ENCODE measurements around the gene WDR93.

WDR93 gene

DNA sequence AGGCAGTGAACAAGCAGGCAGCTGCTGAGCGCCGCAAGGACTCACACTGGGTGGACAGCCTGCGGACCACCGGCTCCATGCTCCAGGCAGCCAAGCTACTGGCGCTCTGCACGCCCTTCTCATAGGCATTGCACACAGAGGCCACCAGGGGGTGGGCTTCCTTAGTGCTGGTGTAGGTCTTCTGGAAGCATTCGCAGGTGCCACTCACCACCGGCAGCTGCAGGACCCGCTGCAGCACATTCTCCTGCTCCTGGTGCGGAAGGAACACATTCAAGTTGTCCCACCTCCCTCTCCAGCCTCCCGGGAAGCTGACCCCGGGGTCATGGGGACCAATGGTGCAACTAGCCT is 17.5 kb upstream of the WDR93 start:
- TF ChIP-seq, protein P1, sequence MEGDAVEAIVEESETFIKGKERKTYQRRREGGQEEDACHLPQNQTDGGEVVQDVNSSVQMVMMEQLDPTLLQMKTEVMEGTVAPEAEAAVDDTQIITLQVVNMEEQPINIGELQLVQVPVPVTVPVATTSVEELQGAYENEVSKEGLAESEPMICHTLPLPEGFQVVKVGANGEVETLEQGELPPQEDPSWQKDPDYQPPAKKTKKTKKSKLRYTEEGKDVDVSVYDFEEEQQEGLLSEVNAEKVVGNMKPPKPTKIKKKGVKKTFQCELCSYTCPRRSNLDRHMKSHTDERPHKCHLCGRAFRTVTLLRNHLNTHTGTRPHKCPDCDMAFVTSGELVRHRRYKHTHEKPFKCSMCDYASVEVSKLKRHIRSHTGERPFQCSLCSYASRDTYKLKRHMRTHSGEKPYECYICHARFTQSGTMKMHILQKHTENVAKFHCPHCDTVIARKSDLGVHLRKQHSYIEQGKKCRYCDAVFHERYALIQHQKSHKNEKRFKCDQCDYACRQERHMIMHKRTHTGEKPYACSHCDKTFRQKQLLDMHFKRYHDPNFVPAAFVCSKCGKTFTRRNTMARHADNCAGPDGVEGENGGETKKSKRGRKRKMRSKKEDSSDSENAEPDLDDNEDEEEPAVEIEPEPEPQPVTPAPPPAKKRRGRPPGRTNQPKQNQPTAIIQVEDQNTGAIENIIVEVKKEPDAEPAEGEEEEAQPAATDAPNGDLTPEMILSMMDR (IDR thresholded peaks at IDR 0.05; ENCODE audit: borderline replicate concordance, insufficient read depth, low read depth, low read length) = peak; percentile 74
- H3K4me3 ChIP-seq (ENCODE audit: low read depth, low read length) = no peak overlapping the region

DNA sequence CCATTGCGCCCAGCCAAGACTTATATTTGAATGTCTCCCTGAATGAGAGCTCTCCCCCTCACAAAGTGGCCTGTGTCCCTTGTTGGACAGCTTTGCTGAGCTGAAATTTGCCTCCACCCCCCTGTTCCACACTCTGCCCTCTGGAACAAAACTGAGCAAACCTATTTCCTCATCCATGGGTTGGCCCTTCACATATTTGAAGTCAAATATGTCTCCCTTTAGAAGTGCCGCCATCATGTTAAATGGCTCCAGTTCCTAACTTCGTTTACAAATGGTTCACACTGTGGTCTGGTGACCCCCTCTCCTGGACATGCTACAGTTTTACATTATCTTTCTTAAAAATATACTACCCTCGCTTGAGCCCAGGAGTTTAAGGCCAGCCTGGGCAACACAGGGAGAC is 16.1 kb upstream of the WDR93 start:
- no peak overlapping the region for H3K4me3 ChIP-seq (ENCODE audit: low read depth, low read length)
- TF ChIP-seq, protein P1 (IDR thresholded peaks at IDR 0.05; ENCODE audit: borderline replicate concordance, insufficient read depth, low read depth, low read length) = no peak

DNA sequence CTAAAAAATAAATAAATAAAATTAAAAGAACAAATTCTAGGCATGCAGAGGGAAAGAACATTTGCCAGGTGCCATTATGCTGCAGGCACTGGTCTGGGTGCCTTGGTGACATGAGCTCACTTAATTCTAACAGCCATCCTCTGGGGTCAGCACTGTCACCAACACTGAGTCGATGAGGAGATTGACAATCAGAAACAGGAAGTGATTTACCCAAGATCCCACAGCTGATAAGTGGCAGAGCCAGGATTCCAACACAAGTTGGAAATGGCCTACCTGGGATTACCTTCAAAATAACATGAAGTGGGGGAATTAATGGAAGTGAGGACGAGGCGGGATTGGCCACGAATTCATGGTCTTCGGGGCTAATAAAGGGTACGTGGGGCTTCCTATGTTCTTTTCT is 15.0 kb upstream of the WDR93 start:
- TF ChIP-seq, protein P1 (IDR thresholded peaks at IDR 0.05; ENCODE audit: borderline replicate concordance, insufficient read depth, low read depth, low read length) = no peak
- no peak overlapping the region for H3K4me3 ChIP-seq (ENCODE audit: low read depth, low read length)

DNA sequence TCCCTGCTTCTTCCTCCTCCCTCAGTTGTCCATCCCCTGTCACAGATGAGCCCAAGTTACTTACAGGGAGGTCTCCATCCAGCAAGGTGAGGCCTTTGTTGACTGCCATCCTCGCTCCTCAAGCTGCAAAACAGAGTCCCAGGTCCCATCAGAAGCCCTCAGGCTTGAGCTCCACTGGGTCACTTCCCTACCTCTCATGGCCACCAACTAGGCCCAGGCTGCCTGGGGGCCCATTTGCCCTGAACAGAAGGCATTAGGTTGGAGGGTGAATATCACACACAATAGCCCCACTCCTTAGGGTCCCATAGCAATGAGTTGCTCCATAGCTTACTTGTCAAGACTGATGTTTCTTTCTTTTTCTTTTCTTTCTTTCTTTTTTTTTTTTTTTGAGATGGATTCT is 13.2 kb upstream of the WDR93 start:
- no peak overlapping the region for H3K4me3 ChIP-seq (ENCODE audit: low read depth, low read length)
- TF ChIP-seq, protein P1 (IDR thresholded peaks at IDR 0.05; ENCODE audit: borderline replicate concordance, insufficient read depth, low read depth, low read length) = no peak

DNA sequence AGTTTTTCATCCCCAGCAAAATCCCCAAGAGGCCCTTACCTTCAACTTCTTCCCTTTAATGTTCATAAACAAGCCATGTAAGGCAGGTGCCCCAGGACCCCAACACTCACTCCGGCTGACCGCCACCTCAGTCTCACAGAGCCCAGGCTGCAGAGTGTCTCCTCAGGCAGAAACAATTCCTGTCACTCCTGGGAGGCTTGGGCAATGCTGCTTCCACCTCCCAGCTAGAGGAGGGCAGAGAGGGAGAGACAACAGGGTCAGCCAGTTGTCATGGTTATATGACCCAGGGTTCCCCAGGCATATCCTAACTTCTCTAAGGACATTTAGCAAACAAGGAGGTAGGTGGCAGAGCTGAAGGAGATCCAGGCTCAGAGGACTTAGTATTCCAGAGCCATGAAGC is 11.4 kb upstream of the WDR93 start, which contains the start of gene PLIN1:
PLIN1 (minus strand) TSS at position 156 of the 400 bp plus-strand sequence. CDS start 1,878 bp downstream, outside the sequence.
- no peak within 1 kb of the TSS for H3K4me3 ChIP-seq (ENCODE audit: low read depth, low read length)
- TF ChIP-seq, protein P1 (IDR thresholded peaks at IDR 0.05; ENCODE audit: borderline replicate concordance, insufficient read depth, low read depth, low read length) = no peak

DNA sequence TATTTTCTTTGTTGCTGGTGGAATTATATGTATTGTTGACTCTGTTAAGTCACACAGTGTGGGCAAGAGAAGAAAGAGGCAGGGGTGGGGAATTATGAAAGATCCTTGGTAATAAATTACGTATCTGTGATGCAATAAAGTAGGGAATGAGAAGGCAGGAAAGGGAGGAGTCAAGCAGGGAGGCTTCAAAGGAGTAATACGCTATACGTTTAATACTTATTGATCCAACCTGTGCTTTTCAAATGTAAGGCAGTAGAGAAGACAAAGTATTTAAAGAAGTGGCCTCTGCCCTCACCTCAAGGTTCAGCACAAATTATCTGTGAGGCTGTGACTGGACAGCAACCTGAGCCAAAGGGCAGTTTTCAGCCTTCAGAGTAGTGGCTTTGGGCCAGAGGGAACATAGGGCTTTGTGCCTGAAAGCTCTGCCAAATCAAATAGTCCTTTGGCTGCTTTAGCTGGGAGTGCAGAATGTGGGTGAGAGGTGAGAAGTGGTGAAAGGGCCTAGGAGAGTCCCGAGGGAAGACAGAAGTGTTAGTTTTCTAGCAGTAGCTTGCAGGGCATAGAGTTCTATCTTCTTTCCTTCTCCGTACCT is 10.2 kb upstream of the WDR93 start:
- no peak overlapping the region for H3K4me3 ChIP-seq (ENCODE audit: low read depth, low read length)
- TF ChIP-seq, protein P1 (IDR thresholded peaks at IDR 0.05; ENCODE audit: borderline replicate concordance, insufficient read depth, low read depth, low read length) = no peak

DNA sequence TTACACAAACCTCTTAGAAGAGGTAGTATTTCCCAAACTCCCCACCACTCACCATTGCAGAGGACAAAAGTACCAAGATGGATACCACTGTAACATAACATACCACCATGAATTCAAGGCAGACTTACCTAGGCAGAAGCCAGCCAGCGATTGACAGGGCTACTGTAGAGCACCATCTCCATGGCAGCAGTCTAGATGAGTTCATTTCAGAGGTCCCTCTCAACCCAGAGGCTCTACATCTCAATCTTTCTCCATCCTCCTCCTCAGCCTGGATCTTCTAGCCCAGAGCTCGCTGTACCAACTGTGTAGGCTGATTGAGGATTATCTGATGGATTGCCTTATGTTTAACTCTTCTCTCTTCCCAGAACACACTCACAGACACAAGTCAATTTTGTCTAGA is 9.5 kb upstream of the WDR93 start:
- no peak overlapping the region for H3K4me3 ChIP-seq (ENCODE audit: low read depth, low read length)
- TF ChIP-seq, protein P1 (IDR thresholded peaks at IDR 0.05; ENCODE audit: borderline replicate concordance, insufficient read depth, low read depth, low read length) = no peak

Data from GM12875 (cell line).